Lower lobe of right lung (tissue), 2 donors: ENCODE measurements around the gene MAP7D2. TPM values are rescaled to one million over a fixed set of nuclear protein-coding genes. Genes with fewer than 3 reads are reported as not detected.

Source experiments
- ATAC-seq, 2 donors: fragments of 200-7000 bp; cut with Tn5 transposase; one replicate each; pipeline ENCODE4 v1.9.1; 2020 to 2022; ENCODE audit warnings: mild to moderate bottlenecking in 2 of 2, moderate library complexity in 2 of 2
- DNase-seq: peaks from one replicate; pipeline ENCODE4 v3.0.0-alpha.2; 2020
- H3K27ac ChIP-seq: fragments of 200-600 bp; one replicate; pipeline ENCODE4 v1.8.0; 2022
- H3K27me3 ChIP-seq: fragments of 200-600 bp; one replicate; pipeline ENCODE4 v1.8.0; 2022; ENCODE audit warnings: low read depth
- H3K36me3 ChIP-seq: fragments of 200-600 bp; one replicate; pipeline ENCODE4 v1.8.0; 2022; ENCODE audit warnings: mild to moderate bottlenecking
- H3K4me1 ChIP-seq: fragments of 200-600 bp; one replicate; pipeline ENCODE4 v1.8.0; 2022
- H3K4me3 ChIP-seq: fragments of 200-600 bp; one replicate; pipeline ENCODE4 v1.8.0; 2022; ENCODE audit warnings: mild to moderate bottlenecking
- H3K9me3 ChIP-seq: fragments of 200-600 bp; one replicate; pipeline ENCODE4 v1.8.0; 2022
- CTCF ChIP-seq: fragments of 200-600 bp; IDR thresholded peaks from one replicate; pipeline ENCODE4 v1.8.0; 2022; ENCODE audit warnings: antibody characterized with exemption, mild to moderate bottlenecking
- intact Hi-C: fragments of 100-400 bp; cut with DNase I; formaldehyde crosslinking; loops from one replicate; pipeline ENCODE4 v1.11.0; 2022
- total RNA-seq: library from RNA; stranded (reverse); fragmentation: NEBNext Ultra II Directional; extraction: Animal tissue kit (Norgen Biotek cat#: 25700); gene quantifications from one replicate; pipeline ENCODE4 v1.2.1, GENCODE V29; 2021
- donor health status: DM: no; HTN: yes; CAD: no; lungs with severe emphysema.

MAP7D2 gene
- total RNA-seq, 1 donor from 2014 or later: 0.35 TPM

GRCh38 chrX:19968276-19968675 is 148.4 kb downstream of the MAP7D2 start:
- H3K27ac ChIP-seq: no peak overlapping the region
- H3K27me3 ChIP-seq: no peaks in the 10 kb centered on the region
- DNase-seq: no peak
- no peak for ATAC-seq
- H3K36me3 ChIP-seq: peaks cover 20% of the 10 kb centered on the region
- no peaks in the 10 kb centered on the region for H3K9me3 ChIP-seq
- no peaks in the 10 kb centered on the region for H3K4me1 ChIP-seq
- H3K4me3 ChIP-seq: no peak overlapping the region
- intact Hi-C loops: no loop called here
- no peak for TF ChIP-seq CTCF

- no peak for TF ChIP-seq CTCF
- Histone ChIP-seq H3K36me3 (peaks cover 20% of the 10 kb centered on the region), H3K27ac (no peak overlapping the region), H3K4me1 (no peaks in the 10 kb centered on the region), H3K27me3 (no peaks in the 10 kb centered on the region), H3K4me3 (no peak overlapping the region), H3K9me3 (no peaks in the 10 kb centered on the region)
- no peak for ATAC-seq
- intact Hi-C loops: no loop called here
- no peak for DNase-seq
Observed at GRCh38 chrX:19966056-19966455, 150.7 kb downstream of the MAP7D2 start.

- peaks cover 20% of the 10 kb centered on the region for H3K36me3 ChIP-seq
- intact Hi-C loops: no loop called here
- ATAC-seq: no peak
Observed at GRCh38 chrX:19964017-19964710, 152.5 kb downstream of the MAP7D2 start.

GRCh38 chrX:19960913-19961312 is 155.8 kb downstream of the MAP7D2 start:
- intact Hi-C loops: no loop called here
- H3K4me3 ChIP-seq: no peak overlapping the region
- no peak overlapping the region for H3K27ac ChIP-seq
- TF ChIP-seq CTCF: no peak
- H3K36me3 ChIP-seq: peaks cover 15% of the 10 kb centered on the region
- no peak for ATAC-seq
- H3K27me3 ChIP-seq: no peaks in the 10 kb centered on the region
- no peaks in the 10 kb centered on the region for H3K4me1 ChIP-seq
- no peak for DNase-seq
- H3K9me3 ChIP-seq: no peaks in the 10 kb centered on the region

More at GRCh38 chrX:19964017-19964710, 152.5 kb downstream of the MAP7D2 start:
- no peaks in the 10 kb centered on the region for H3K4me1 ChIP-seq
- TF ChIP-seq CTCF: no peak
- H3K9me3 ChIP-seq: no peaks in the 10 kb centered on the region
- H3K4me3 ChIP-seq: no peak overlapping the region
- DNase-seq: no peak
- no peaks in the 10 kb centered on the region for H3K27me3 ChIP-seq
- H3K27ac ChIP-seq: no peak overlapping the region

- H3K27me3 ChIP-seq: no peaks in the 10 kb centered on the region
- DNase-seq: no peak
- H3K27ac ChIP-seq: no peak overlapping the region
- no peak for TF ChIP-seq CTCF
- no peak overlapping the region for H3K4me3 ChIP-seq
- no peaks in the 10 kb centered on the region for H3K36me3 ChIP-seq
- H3K9me3 ChIP-seq: no peaks in the 10 kb centered on the region
- intact Hi-C loops: no loop called here
- H3K4me1 ChIP-seq: no peaks in the 10 kb centered on the region
- no peak for ATAC-seq
Observed at GRCh38 chrX:19958552-19959486, 157.9 kb downstream of the MAP7D2 start.
